HG02759 (cell line): ENCODE data around the gene APEX1.

Experiments
- ATAC-seq: cut with Tn5 transposase; IDR thresholded peaks from one replicate; pipeline ENCODE4 v1.9.1; 2021; ENCODE audit warnings: mild to moderate bottlenecking, moderate library complexity; ENCODE audit not compliant: unreplicated experiment

Gene APEX1

GRCh38 chr14:20454516-20455354 is at the start of gene APEX1, which contains the start of gene OSGEP:
TSS of gene APEX1 (plus strand) at chr14:20455226. CDS start at chr14:20455646, 420 bp downstream.
TSS of gene OSGEP (minus strand) at chr14:20454812. CDS start at chr14:20454683, 129 bp downstream.
- peak; percentile 87 for ATAC-seq

- no peak for ATAC-seq
Measured at GRCh38 chr14:20409226-20409625, 45.8 kb upstream of the APEX1 start.

DNA sequence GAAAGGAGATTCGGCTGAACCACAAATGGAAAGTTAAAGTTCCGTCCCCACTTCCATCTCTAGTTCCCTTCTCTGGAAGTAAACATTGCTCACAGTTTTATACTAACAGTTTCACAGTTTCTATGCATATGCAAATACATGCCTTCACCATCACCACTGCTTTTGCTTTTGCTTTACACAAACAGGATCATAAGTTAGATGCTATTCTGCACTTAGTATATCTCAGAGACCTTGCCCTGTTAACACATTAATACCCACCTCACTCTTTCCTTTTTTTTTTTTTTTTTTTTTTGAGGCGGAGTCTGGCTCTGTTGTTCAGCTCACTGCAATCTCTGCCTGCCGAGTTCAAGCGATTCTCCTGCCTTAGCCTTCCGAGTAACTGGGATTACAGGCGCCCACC is 42.6 kb upstream of the APEX1 start:
- peak; percentile 44 for ATAC-seq

- peak; percentile 86 for ATAC-seq
Measured at GRCh38 chr14:20412876-20413743, 41.9 kb upstream of the APEX1 start, which contains the start of gene TEP1. TSS of gene TEP1 (minus strand) at chr14:20413501. CDS start at chr14:20408439, 5,062 bp downstream.

DNA sequence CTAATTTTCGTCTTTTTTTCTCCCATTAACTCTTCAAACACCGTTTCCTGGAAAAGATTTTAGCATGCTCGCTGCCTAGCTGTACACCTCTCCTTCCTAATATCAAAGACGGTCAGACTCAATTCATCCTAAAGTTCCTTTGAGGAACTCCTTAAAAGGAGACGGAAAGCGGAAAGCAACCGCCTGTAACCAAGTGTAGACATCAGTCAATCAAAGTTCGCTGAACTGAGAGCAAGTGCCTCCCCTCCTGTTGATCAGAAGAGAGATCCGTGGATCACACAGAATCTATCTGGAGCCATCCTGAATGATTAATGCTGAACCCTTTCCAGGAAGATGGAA is 41.3 kb upstream of the APEX1 start:
- peak; percentile 46 for ATAC-seq

DNA sequence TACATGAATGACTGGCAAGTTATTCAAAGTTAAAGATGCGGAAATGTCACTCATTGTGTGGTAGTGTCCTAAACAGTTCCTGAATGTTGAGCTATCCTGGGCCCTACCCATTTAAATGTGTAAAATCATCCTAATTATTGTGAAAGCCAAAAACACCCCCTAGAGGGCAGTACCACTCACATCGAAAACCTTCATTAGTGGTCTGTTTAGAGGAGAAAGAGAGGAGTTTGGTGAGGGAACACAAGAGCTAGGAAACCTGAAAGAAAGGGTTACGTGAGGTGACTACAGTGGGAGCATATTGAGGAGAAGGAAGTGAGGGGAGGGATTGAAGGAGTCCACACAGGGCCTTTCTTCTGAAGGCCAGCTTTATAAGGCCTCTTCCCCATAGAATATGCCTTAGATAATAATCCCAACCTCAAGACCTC is 39.2 kb upstream of the APEX1 start:
- peak; percentile 42 for ATAC-seq

DNA sequence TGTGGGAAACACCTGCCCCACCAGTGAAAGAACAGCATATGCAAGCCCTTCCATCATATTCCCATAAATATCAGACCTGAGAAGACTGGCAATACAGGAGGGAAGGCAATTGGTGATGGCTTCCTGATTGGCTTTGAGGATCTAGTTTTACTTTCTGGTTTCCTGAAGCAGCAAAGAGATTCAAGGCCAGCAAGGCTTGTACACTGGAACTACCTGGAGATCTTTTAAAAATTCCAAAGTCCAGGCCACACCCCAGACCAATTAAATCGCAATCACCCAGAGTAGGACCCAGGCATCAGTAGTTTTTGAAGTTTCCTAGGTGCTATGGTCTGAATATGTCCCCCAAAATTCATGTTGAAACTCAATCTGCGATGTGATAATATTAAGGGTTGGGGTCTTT is 38.8 kb upstream of the APEX1 start:
- ATAC-seq: no peak

GRCh38 chr14:20417250-20418186 is 37.5 kb upstream of the APEX1 start:
- no peak for ATAC-seq

- no peak for ATAC-seq
Measured at GRCh38 chr14:20418501-20418909, 36.5 kb upstream of the APEX1 start.

- ATAC-seq: no peak
Measured at GRCh38 chr14:20419419-20419818, 35.6 kb upstream of the APEX1 start.

DNA sequence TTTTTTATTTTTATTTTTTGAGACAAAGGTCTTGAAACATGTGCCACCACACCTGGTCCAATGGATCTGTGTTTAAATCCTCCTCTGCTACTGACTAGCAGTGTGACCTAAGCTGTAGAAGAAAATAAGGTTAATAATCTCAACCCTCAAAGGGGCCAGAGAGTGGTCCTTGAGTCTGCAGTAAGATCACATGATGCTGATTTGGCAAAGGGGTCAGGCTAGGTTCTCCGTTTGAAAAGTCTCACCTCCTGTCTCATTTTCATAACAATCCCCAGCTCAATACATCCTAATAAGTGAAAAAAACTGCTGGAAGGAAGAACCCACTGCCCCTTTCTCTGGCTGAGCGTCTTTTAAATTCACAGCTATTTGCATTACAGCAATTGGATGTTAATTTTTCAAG is 33.8 kb upstream of the APEX1 start:
- ATAC-seq: no peak

DNA sequence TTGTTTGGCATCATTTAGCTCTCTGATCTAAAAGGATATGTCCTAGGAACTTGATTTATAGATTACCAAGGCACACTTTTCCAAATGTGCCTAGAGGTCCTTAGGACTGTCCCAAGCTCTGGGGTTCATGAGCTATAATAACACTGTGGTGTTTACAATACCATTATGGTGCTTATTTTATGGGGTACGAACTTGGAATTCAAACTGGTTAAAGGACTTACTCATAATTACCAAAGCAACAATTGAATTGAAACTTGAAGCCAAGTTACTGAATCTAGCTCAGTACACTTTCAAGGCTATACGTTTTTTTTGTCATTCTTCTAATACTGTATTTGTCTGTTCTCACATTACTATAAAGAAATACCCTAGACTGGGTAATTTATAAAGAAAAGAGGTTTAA is 32.1 kb upstream of the APEX1 start:
- ATAC-seq: no peak

- ATAC-seq: no peak
Measured at GRCh38 chr14:20424851-20425250, 30.2 kb upstream of the APEX1 start.

GRCh38 chr14:20427231-20428009 is 27.6 kb upstream of the APEX1 start:
- peak; percentile 79 for ATAC-seq

- ATAC-seq: peak; percentile 49
Measured at GRCh38 chr14:20428010-20428365, 27.0 kb upstream of the APEX1 start.

DNA sequence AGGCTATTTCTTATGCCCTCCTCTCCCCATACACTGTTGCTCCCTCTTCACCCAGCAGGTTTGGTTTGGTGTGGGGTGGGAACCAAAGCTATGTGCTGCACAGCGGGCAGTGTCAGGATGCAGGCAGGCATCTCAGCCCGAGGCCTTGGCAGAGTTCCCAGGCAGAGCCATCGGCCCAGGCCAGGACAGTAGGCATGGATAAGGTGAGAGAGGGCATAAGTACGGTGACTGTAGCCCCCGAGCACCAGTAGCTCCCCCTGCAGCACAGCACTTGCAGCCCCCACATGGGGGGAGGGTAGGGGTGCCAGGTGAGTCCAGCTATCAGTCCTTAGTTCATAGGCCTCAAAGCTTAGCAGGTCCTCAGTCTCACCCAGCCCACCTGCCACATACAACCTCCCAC is 26.2 kb upstream of the APEX1 start:
- no peak for ATAC-seq

- no peak for ATAC-seq
Measured at GRCh38 chr14:20429801-20430669, 25.0 kb upstream of the APEX1 start.

DNA sequence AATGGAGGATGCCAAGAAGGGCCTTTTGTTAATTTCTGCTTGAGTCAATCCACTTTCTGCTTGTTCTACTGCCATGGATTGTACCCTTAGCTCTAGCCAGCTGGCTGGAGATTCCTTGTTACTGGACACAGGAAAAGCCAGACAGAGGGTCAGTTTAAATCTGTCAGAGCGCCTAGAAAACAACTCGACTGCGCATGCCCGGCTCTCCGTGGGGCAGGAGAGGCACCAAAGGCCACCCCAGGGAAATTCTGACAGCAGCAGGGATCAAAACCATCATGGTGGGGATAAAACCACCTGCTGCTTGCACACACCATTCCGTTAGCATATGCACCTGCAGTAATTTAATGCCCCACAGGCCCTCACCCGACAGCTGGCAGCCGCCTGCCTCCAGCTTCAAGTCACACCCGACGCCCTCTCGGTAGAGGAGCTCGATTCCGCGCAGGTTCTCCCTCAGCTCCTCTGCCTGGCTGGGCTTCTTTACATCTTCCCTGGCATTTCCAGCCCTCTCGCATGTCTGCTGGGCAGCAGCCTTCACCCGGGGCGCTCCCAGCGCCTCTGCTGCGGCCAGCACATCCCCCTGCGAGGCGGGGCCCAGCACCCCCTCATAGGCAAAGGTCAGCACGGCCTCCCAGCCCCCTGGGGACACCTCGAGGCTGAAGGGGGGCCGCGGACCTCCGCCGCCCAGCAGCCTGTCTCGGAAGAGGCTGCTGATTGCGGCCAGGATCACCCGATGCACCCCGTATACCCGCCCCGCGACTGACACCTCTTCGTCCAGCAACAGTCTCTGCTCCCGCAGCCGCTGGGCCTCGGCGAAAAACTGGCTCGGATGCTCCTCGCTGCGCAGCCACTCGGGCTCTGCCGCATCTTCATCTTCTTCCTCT is 20.1 kb upstream of the APEX1 start:
- ATAC-seq: no peak
